ENCODE measurements around the gene PDSS1.
"Not testable (repeated sequence)": the region's sequence is repeated elsewhere in the genome, so short reads cannot be mapped to it uniquely, and the experiment has no call there.

Gene PDSS1

GRCh38 chr10:26739071-26739631 lies 41.6 kb downstream of the PDSS1 start:
- DNase-seq (ENCODE audit: low read depth): no peak

- no peak for DNase-seq (ENCODE audit: low read depth)
Measured at GRCh38 chr10:26741368-26741767, 43.9 kb downstream of the PDSS1 start.

GRCh38 chr10:26743091-26743490 lies 45.6 kb downstream of the PDSS1 start:
- DNase-seq (ENCODE audit: low read depth): no peak

- DNase-seq (ENCODE audit: low read depth): no peak
Measured at GRCh38 chr10:26743841-26744240, 46.3 kb downstream of the PDSS1 start.

GRCh38 chr10:26746061-26746460 lies 48.6 kb downstream of the PDSS1 start:
- DNase-seq (ENCODE audit: low read depth): no peak

GRCh38 chr10:26755443-26755903 lies 58.0 kb downstream of the PDSS1 start:
- peak; percentile 9 for DNase-seq (ENCODE audit: low read depth)

GRCh38 chr10:26759008-26759407 lies 61.5 kb downstream of the PDSS1 start:
- no peak for DNase-seq (ENCODE audit: low read depth)

- no peak for DNase-seq (ENCODE audit: low read depth)
Measured at GRCh38 chr10:26765549-26765948, 68.0 kb downstream of the PDSS1 start.

- no peak for DNase-seq (ENCODE audit: low read depth)
Measured at GRCh38 chr10:26770069-26770468, 72.6 kb downstream of the PDSS1 start.

- no peak for DNase-seq (ENCODE audit: low read depth)
Measured at GRCh38 chr10:26773633-26774032, 76.1 kb downstream of the PDSS1 start.

- DNase-seq (ENCODE audit: low read depth): no peak
Measured at GRCh38 chr10:26776258-26776657, 78.8 kb downstream of the PDSS1 start.

GRCh38 chr10:26777686-26778085 lies 80.2 kb downstream of the PDSS1 start:
- DNase-seq (ENCODE audit: low read depth): no peak

- no peak for DNase-seq (ENCODE audit: low read depth)
Measured at GRCh38 chr10:26779176-26779860, 81.8 kb downstream of the PDSS1 start.

GRCh38 chr10:26780106-26780792 lies 82.7 kb downstream of the PDSS1 start:
- DNase-seq (ENCODE audit: low read depth): no peak

- DNase-seq (ENCODE audit: low read depth): peak; percentile 79
Measured at GRCh38 chr10:26780793-26781601, 83.5 kb downstream of the PDSS1 start.

GRCh38 chr10:26781797-26782196 lies 84.3 kb downstream of the PDSS1 start:
- DNase-seq (ENCODE audit: low read depth): no peak

- DNase-seq (ENCODE audit: low read depth): no peak
Measured at GRCh38 chr10:26787362-26787761, 89.9 kb downstream of the PDSS1 start.

- DNase-seq (ENCODE audit: low read depth): not testable (repeated sequence)
Measured at GRCh38 chr10:26789779-26790178, 92.3 kb downstream of the PDSS1 start.

GRCh38 chr10:26790221-26790995 lies 92.9 kb downstream of the PDSS1 start:
- peak; percentile 1 for DNase-seq (ENCODE audit: low read depth)

GRCh38 chr10:26792758-26793495 lies 95.4 kb downstream of the PDSS1 start:
- DNase-seq (ENCODE audit: low read depth): no peak
